Activated CD8-positive, alpha-beta T cell treated with anti-CD3 and anti-CD28 coated beads for 36 hours (primary cell): ENCODE results near the gene GPR33. TPM values are rescaled to one million over a fixed set of nuclear protein-coding genes. Genes with fewer than 3 reads are reported as not detected.

Source experiments
- ATAC-seq: fragments of 200-7000 bp; cut with Tn5 transposase; one replicate; pipeline ENCODE4 v1.10.0; 2021; ENCODE audit warnings: mild to moderate bottlenecking, moderate library complexity
- CTCF ChIA-PET: fragments of 350-600 bp; sonication (Branson Sonifier 250); formaldehyde crosslinking; loops from one replicate; lab custom pipeline; 2021; ENCODE audit warnings: antibody characterized with exemption; lab: Charles Lee
- POLR2A ChIA-PET: fragments of 350-600 bp; sonication (Branson Sonifier 250); formaldehyde crosslinking; loops from one replicate; lab custom pipeline; 2021; ENCODE audit warnings: antibody characterized with exemption; lab: Charles Lee
- DNase-seq: peaks from one replicate; pipeline ENCODE4 v3.0.0-alpha.2; 2020
- H3K27ac Mint-ChIP-seq: one replicate; pipeline ENCODE4 v1.8.0; 2021; ENCODE audit warnings: mild to moderate bottlenecking, mixed read lengths
- H3K27me3 Mint-ChIP-seq: one replicate; pipeline ENCODE4 v1.8.0; 2021; ENCODE audit warnings: mixed read lengths
- H3K36me3 Mint-ChIP-seq: one replicate; pipeline ENCODE4 v1.8.0; 2021; ENCODE audit warnings: low read depth, mixed read lengths
- H3K4me1 Mint-ChIP-seq: one replicate; pipeline ENCODE4 v1.8.0; 2021; ENCODE audit warnings: low read depth, mixed read lengths
- H3K4me3 Mint-ChIP-seq: one replicate; pipeline ENCODE4 v1.8.0; 2021; ENCODE audit warnings: mild to moderate bottlenecking, moderate library complexity, mixed read lengths
- H3K9me3 Mint-ChIP-seq: one replicate; pipeline ENCODE4 v1.8.0; 2021; ENCODE audit warnings: mixed read lengths
- intact Hi-C: fragments of 100-400 bp; cut with micrococcal nuclease; formaldehyde crosslinking; loops from one replicate; pipeline ENCODE4 v1.10.0; 2022
- total RNA-seq, 2 experiments: library from RNA; stranded (reverse); gene quantifications; one replicate each; pipeline ENCODE4 v1.2.3, GENCODE V29; 2021
- TF ChIP-seq, protein P1 (sequence below): fragments of 200-600 bp; IDR thresholded peaks from one replicate; pipeline ENCODE4 v1.8.0; 2022; ENCODE audit warnings: antibody characterized with exemption, mild to moderate bottlenecking

The GPR33 gene
- total RNA-seq, 2 experiments from 2014 or later = not detected

DNA sequence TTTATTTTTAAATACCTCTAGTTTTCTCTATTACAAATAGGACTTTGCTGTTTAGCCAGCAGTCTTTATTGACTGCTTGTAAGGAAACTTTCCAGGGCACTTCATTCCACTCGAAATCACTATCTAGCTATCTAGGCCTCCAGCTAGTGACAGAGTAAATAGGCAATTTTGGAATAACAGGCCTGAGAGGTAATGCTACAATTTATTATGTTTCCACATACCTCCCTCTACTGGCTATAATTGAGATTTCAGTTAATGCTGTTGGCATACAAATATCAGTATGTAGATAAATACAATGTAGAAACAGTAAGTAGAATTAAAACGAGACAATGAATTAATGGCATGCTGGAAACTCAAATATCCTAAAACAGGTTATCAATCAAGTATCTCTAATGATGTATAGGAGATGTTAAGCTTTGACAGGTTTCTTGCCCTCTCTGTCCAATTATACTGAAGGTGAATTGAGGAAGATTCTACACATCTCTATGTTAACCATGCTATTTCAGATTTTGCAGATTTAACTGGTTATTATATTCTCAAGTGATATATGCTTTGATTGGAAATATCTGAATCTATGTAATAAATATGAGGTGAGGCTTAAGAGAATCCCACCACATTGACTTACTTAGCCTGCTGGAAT is 37.7 kb downstream of the GPR33 start:
- no peak overlapping the region for H3K27ac Mint-ChIP-seq
- H3K9me3 Mint-ChIP-seq = no peaks in the 10 kb centered on the region
- peak; percentile 65 for ATAC-seq
- peaks cover 23% of the 10 kb centered on the region for H3K36me3 Mint-ChIP-seq
- CTCF ChIA-PET = interaction anchor here (0.8 to 3.9 kb wide), 17 partner anchors 10 to 300 kb away, joined by 3 to 21 read pairs (median 4); partner anchors contain the start of gene HEATR5A
- POLR2A ChIA-PET = no interaction called here
- intact Hi-C loops = no loop called here
- H3K27me3 Mint-ChIP-seq = no peaks in the 10 kb centered on the region
- H3K4me1 Mint-ChIP-seq = peaks cover 8% of the 10 kb centered on the region
- TF ChIP-seq, protein P1, sequence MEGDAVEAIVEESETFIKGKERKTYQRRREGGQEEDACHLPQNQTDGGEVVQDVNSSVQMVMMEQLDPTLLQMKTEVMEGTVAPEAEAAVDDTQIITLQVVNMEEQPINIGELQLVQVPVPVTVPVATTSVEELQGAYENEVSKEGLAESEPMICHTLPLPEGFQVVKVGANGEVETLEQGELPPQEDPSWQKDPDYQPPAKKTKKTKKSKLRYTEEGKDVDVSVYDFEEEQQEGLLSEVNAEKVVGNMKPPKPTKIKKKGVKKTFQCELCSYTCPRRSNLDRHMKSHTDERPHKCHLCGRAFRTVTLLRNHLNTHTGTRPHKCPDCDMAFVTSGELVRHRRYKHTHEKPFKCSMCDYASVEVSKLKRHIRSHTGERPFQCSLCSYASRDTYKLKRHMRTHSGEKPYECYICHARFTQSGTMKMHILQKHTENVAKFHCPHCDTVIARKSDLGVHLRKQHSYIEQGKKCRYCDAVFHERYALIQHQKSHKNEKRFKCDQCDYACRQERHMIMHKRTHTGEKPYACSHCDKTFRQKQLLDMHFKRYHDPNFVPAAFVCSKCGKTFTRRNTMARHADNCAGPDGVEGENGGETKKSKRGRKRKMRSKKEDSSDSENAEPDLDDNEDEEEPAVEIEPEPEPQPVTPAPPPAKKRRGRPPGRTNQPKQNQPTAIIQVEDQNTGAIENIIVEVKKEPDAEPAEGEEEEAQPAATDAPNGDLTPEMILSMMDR = peak; percentile 62
- no peak for DNase-seq
- H3K4me3 Mint-ChIP-seq = no peak overlapping the region

- CTCF ChIA-PET = interaction anchor here (0.9 to 3.9 kb wide), 12 partner anchors 14 to 299 kb away, joined by 3 to 21 read pairs (median 4); partner anchors contain the start of gene HEATR5A
- H3K36me3 Mint-ChIP-seq = peaks cover 25% of the 10 kb centered on the region
- H3K27me3 Mint-ChIP-seq = no peaks in the 10 kb centered on the region
- H3K9me3 Mint-ChIP-seq = no peaks in the 10 kb centered on the region
- TF ChIP-seq, protein P1 = no peak
- no peak overlapping the region for H3K27ac Mint-ChIP-seq
- DNase-seq (no peak), ATAC-seq (no peak)
- intact Hi-C loops = no loop called here
- peaks cover 4% of the 10 kb centered on the region for H3K4me1 Mint-ChIP-seq
- H3K4me3 Mint-ChIP-seq = no peak overlapping the region
- POLR2A ChIA-PET = no interaction called here
Observed at GRCh38 chr14:31449136-31449535, 38.7 kb downstream of the GPR33 start.

DNA sequence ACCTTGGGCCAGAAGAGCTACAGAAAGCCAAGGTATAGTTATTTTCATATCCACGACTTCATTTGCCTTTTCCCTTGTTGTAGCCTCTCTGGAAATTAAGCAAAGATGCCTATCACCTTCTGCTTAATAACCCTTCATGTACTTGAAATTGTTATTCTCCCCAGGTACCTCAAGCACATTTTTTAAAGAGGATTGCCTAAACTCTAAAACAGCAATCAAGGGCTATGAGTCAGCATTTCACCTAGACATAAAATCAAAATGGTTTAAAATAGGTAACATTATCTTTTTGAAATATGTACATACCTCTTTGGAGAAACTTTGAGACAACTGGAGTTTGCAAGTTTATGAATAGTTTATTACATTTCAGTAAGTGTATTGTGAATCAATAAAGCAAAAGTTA is 42.1 kb downstream of the GPR33 start:
- no peak for DNase-seq
- TF ChIP-seq, protein P1 = no peak
- no peak for ATAC-seq
- Mint-ChIP-seq H3K27me3 (no peaks in the 10 kb centered on the region), H3K4me1 (no peaks in the 10 kb centered on the region), H3K27ac (no peak overlapping the region), H3K9me3 (no peaks in the 10 kb centered on the region), H3K36me3 (peaks cover 16% of the 10 kb centered on the region), H3K4me3 (no peak overlapping the region)
- CTCF ChIA-PET = no interaction called here
- POLR2A ChIA-PET = no interaction called here
- intact Hi-C loops = no loop called here

DNA sequence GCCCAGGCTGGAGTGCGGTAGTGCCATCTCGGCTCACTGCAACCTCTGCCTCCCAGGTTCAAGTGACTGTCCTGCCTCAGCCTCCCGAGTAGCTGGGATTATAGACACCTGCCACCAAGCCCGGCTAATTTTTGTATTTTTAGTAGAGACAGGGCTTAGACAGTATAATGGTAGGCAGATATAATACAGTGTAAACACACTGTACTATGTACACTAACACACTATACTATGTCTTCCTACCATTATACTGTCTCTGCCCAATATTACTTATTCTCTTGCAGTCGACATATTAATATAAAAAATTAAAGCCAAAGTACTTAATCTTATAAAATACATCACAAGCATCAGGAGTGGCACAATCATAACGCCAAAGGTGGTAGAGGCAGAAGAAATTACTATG is 45.6 kb downstream of the GPR33 start:
- H3K27me3 Mint-ChIP-seq = no peaks in the 10 kb centered on the region
- no peak overlapping the region for H3K27ac Mint-ChIP-seq
- H3K9me3 Mint-ChIP-seq = no peaks in the 10 kb centered on the region
- DNase-seq = no peak
- no peaks in the 10 kb centered on the region for H3K4me1 Mint-ChIP-seq
- H3K36me3 Mint-ChIP-seq = peaks cover 19% of the 10 kb centered on the region
- ChIA-PET POLR2A (no interaction called here), CTCF (no interaction called here)
- no peak overlapping the region for H3K4me3 Mint-ChIP-seq
- TF ChIP-seq, protein P1 = no peak
- intact Hi-C loops = no loop called here
- ATAC-seq = no peak

GRCh38 chr14:31441273-31442111 is 46.3 kb downstream of the GPR33 start:
- H3K36me3 Mint-ChIP-seq = peaks cover 19% of the 10 kb centered on the region
- CTCF ChIA-PET = no interaction called here
- POLR2A ChIA-PET = no interaction called here
- H3K4me1 Mint-ChIP-seq = no peaks in the 10 kb centered on the region
- TF ChIP-seq, protein P1 = no peak
- H3K27me3 Mint-ChIP-seq = no peaks in the 10 kb centered on the region
- H3K9me3 Mint-ChIP-seq = no peaks in the 10 kb centered on the region
- intact Hi-C loops = no loop called here
- ATAC-seq (no peak), DNase-seq (no peak)
- no peak overlapping the region for H3K27ac Mint-ChIP-seq
- no peak overlapping the region for H3K4me3 Mint-ChIP-seq
